IMR-90 (cell line): ENCODE measurements around the gene STK40. TPM values are rescaled to one million over a fixed set of nuclear protein-coding genes. Genes with fewer than 3 reads are reported as not detected.

ENCODE experiments used
- ATAC-seq: fragments of 200-7000 bp; cut with Tn5 transposase; 2 replicates; pipeline ENCODE4 v1.9.1; 2020; ENCODE audit warnings: low read depth, mild to moderate bottlenecking, moderate library complexity
- BruUV-seq: library from RNA; stranded (reverse); fragments of 400-500 nt; replicated peaks from 2 replicates; lab custom pipeline; 2021; lab: Mats Ljungman, UMichigan
- CTCF ChIA-PET: fragments of 300-600 bp; formaldehyde crosslinking; extraction: SDS; loops from one replicate; lab custom pipeline; 2021; ENCODE audit warnings: antibody characterized with exemption; lab: Yijun Ruan, JAX
- POLR2A ChIA-PET: fragments of 300-600 bp; sonication (Branson Sonifier 250); formaldehyde crosslinking; loops from one replicate; lab custom pipeline; 2022; ENCODE audit warnings: antibody characterized with exemption; ENCODE audit not compliant: unreplicated experiment; lab: Charles Lee
- DNase-seq: peaks from one replicate; pipeline ENCODE4 v3.0.0; 2013
- H2AFZ ChIP-seq: replicated peaks from 2 replicates; pipeline ENCODE3; 2013; ENCODE audit warnings: low read length, mild to moderate bottlenecking; ENCODE audit not compliant: poor library complexity
- H2AK5ac ChIP-seq: 2 replicates; pipeline ENCODE4 v1.6.1; 2013; ENCODE audit warnings: low read depth, low read length, inconsistent platforms
- H2AK9ac ChIP-seq: replicated peaks from 2 replicates; pipeline ENCODE3; 2013; ENCODE audit warnings: mild to moderate bottlenecking, low read depth, low read length, moderate library complexity; ENCODE audit not compliant: poor library complexity
- H2BK120ac ChIP-seq: 2 replicates; pipeline ENCODE4 v1.6.1; 2013; ENCODE audit warnings: low read depth, low read length, inconsistent platforms
- H2BK15ac ChIP-seq: 3 replicates; pipeline ENCODE4 v1.6.1; 2013; ENCODE audit warnings: low read depth, low read length, inconsistent platforms
- H2BK20ac ChIP-seq: 2 replicates; pipeline ENCODE4 v1.6.1; 2013; ENCODE audit warnings: low read depth, mild to moderate bottlenecking, inconsistent platforms, low read length, moderate library complexity
- H2BK5ac ChIP-seq: 2 replicates; pipeline ENCODE4 v1.6.1; 2013; ENCODE audit warnings: mild to moderate bottlenecking, low read depth, low read length, inconsistent platforms; ENCODE audit not compliant: poor library complexity, severe bottlenecking
- H3K14ac ChIP-seq: replicated peaks from 2 replicates; pipeline ENCODE4 v1.6.1; 2013; ENCODE audit warnings: low read depth, low read length, inconsistent platforms
- H3K18ac ChIP-seq: 2 replicates; pipeline ENCODE4 v1.6.1; 2013; ENCODE audit warnings: low read depth, low read length, control low read depth
- H3K23ac ChIP-seq: 2 replicates; pipeline ENCODE4 v1.6.1; 2013; ENCODE audit warnings: low read depth, low read length, inconsistent platforms
- H3K27ac ChIP-seq: 2 replicates; pipeline ENCODE4 v1.5.1; 2013; ENCODE audit warnings: mild to moderate bottlenecking, control low read depth, low read length; ENCODE audit not compliant: insufficient read depth
- H3K27me3 ChIP-seq: 2 replicates; pipeline ENCODE4 v1.6.1; 2013; ENCODE audit warnings: low read length; ENCODE audit not compliant: control insufficient read depth, insufficient read depth
- H3K36me3 ChIP-seq: 2 replicates; pipeline ENCODE4 v1.6.1; 2013; ENCODE audit warnings: low read length, mixed read lengths; ENCODE audit not compliant: control insufficient read depth, insufficient read depth
- H3K4ac ChIP-seq: 2 replicates; pipeline ENCODE4 v1.6.1; 2013; ENCODE audit warnings: low read depth, low read length, inconsistent platforms
- H3K4me1 ChIP-seq: 2 replicates; pipeline ENCODE4 v1.6.1; 2013; ENCODE audit warnings: low read length, mixed read lengths; ENCODE audit not compliant: control insufficient read depth, insufficient read depth
- H3K4me2 ChIP-seq: 2 replicates; pipeline ENCODE4 v1.6.1; 2013; ENCODE audit warnings: low read depth, mild to moderate bottlenecking, control low read depth, low read length, moderate library complexity
- H3K4me3 ChIP-seq: 2 replicates; pipeline ENCODE4 v1.5.1; 2013; ENCODE audit warnings: low read depth, mild to moderate bottlenecking, control low read depth, low read length, moderate library complexity; ENCODE audit not compliant: insufficient read depth
- H3K56ac ChIP-seq: 2 replicates; pipeline ENCODE4 v1.6.1; 2013; ENCODE audit warnings: low read length, inconsistent platforms; ENCODE audit not compliant: insufficient read depth; ENCODE audit errors: extremely low read depth
- H3K79me1 ChIP-seq, 2 experiments: 2 replicates each; pipeline ENCODE4 v1.6.1; 2013; ENCODE audit warnings: low read length in 2 of 2, inconsistent platforms in 1 of 2, low read depth in 1 of 2
- H3K9ac ChIP-seq: 2 replicates; pipeline ENCODE4 v1.6.1; 2013; ENCODE audit warnings: low read depth, low read length, control low read depth
- H3K9me1 ChIP-seq: 2 replicates; pipeline ENCODE4 v1.6.1; 2013; ENCODE audit warnings: low read length, inconsistent platforms; ENCODE audit not compliant: insufficient read depth
- H3K9me3 ChIP-seq: 2 replicates; pipeline ENCODE4 v1.6.1; 2013; ENCODE audit warnings: low read length; ENCODE audit not compliant: control insufficient read depth, insufficient read depth
- H4K20me1 ChIP-seq: 2 replicates; pipeline ENCODE4 v1.6.1; 2013; ENCODE audit warnings: low read length, inconsistent platforms; ENCODE audit not compliant: insufficient read depth
- H4K5ac ChIP-seq: 2 replicates; pipeline ENCODE4 v1.6.1; 2013; ENCODE audit warnings: mild to moderate bottlenecking, low read depth, low read length, control low read depth
- H4K8ac ChIP-seq, 2 experiments: 2 replicates each; pipeline ENCODE4 v1.6.1; 2013; ENCODE audit warnings: low read depth in 2 of 2, low read length in 2 of 2, control low read depth in 1 of 2, inconsistent platforms in 1 of 2
- H4K91ac ChIP-seq: 2 replicates; pipeline ENCODE4 v1.6.1; 2013; ENCODE audit warnings: low read depth, low read length, inconsistent platforms; ENCODE audit not compliant: insufficient read depth
- BHLHE40 ChIP-seq: fragments of 150-350 bp; IDR thresholded peaks from 2 replicates; pipeline ENCODE4 v1.6.1; 2016; ENCODE audit warnings: mild to moderate bottlenecking, low read depth, low read length
- CEBPB ChIP-seq: IDR thresholded peaks from 2 replicates; pipeline ENCODE4 v1.6.1; 2012; ENCODE audit warnings: low read depth, low read length, improper control_type of control experiment
- CHD1 ChIP-seq: IDR thresholded peaks from 2 replicates; pipeline ENCODE4 v1.6.1; 2012; ENCODE audit warnings: low read depth, low read length, improper control_type of control experiment
- FOS ChIP-seq: fragments of 150-350 bp; IDR thresholded peaks from 2 replicates; pipeline ENCODE4 v1.6.1; 2016; ENCODE audit warnings: low read depth, low read length
- MAFK ChIP-seq: IDR thresholded peaks from 2 replicates; pipeline ENCODE4 v1.6.1; 2012; ENCODE audit warnings: low read depth, low read length, improper control_type of control experiment
- MAZ ChIP-seq: IDR thresholded peaks from 2 replicates; pipeline ENCODE4 v1.6.1; 2012; ENCODE audit warnings: low read depth, mild to moderate bottlenecking, low read length, improper control_type of control experiment, moderate library complexity, borderline replicate concordance
- MXI1 ChIP-seq: IDR thresholded peaks from 2 replicates; pipeline ENCODE4 v1.6.1; 2012; ENCODE audit warnings: low read depth, mild to moderate bottlenecking, low read length, moderate library complexity, borderline replicate concordance
- NFE2L2 ChIP-seq: fragments of 150-350 bp; IDR thresholded peaks from 2 replicates; pipeline ENCODE4 v1.6.1; 2016; ENCODE audit warnings: low read depth, mild to moderate bottlenecking, low read length
- POLR2A ChIP-seq: IDR thresholded peaks from 2 replicates; pipeline ENCODE4 v1.6.1; 2012; ENCODE audit warnings: mild to moderate bottlenecking, low read depth, low read length
- RAD21 ChIP-seq: IDR thresholded peaks from 2 replicates; pipeline ENCODE4 v1.6.1; 2012; ENCODE audit warnings: low read length, improper control_type of control experiment
- RCOR1 ChIP-seq: IDR thresholded peaks from 2 replicates; pipeline ENCODE4 v1.6.1; 2012; ENCODE audit warnings: mild to moderate bottlenecking, low read length, improper control_type of control experiment; ENCODE audit not compliant: insufficient replicate concordance
- RFX5 ChIP-seq: IDR thresholded peaks from 2 replicates; pipeline ENCODE4 v1.8.0; 2012; ENCODE audit warnings: low read depth, mild to moderate bottlenecking, low read length, moderate library complexity
- SMC3 ChIP-seq: fragments of 150-350 bp; IDR thresholded peaks from 2 replicates; pipeline ENCODE4 v1.6.1; 2016; ENCODE audit warnings: low read depth, mild to moderate bottlenecking, antibody characterized with exemption, low read length, moderate library complexity
- WGBS, 2 experiments: methylation state at CpG; one replicate each; pipeline versions ENCODE4 v1.1.5 to v1.1.7; 2013; ENCODE audit warnings: missing lambda C conversion rate in 2 of 2; ENCODE audit not compliant: insufficient read length in 1 of 2; ENCODE audit errors: extremely low coverage in 2 of 2; 5-methylcytosine and 5-hydroxymethylcytosine counted together
- dilution Hi-C: fragments of 300-500 bp; cut with HindIII; formaldehyde crosslinking; loops from one replicate; pipeline ENCODE4 v1.14.3; 2018; ENCODE audit warnings: low sequenced_read_pairs; ENCODE audit not compliant: unreplicated experiment
- in situ Hi-C: fragments of 300-500 bp; cut with MboI; formaldehyde crosslinking; loops from 3 replicates; pipeline ENCODE4 v1.14.3; 2019; ENCODE audit warnings: low sequenced_read_pairs, inconsistent platforms, mixed read lengths
- intact Hi-C: fragments of 100-400 bp; cut with micrococcal nuclease; formaldehyde crosslinking; loops from 2 replicates; pipeline ENCODE4 v1.10.0; 2022
- polyA plus RNA-seq, 3 experiments: library from polyadenylated mRNA; depleted of rRNA; stranded (reverse); fragments of >200 nt; gene quantifications; 2 replicates each; pipeline ENCODE4 v1.2.3, GENCODE V29; 2012; ENCODE audit warnings: low replicate concordance in 1 of 3
- total RNA-seq: library from RNA; depleted of rRNA; stranded (reverse); fragments of >200 nt; gene quantifications from 2 replicates; pipeline ENCODE4 v1.2.3, GENCODE V29; 2012
- TF ChIP-seq, protein P1 (sequence below): fragments of 150-350 bp; IDR thresholded peaks from 2 replicates; pipeline ENCODE4 v1.6.1; 2016; ENCODE audit warnings: low read depth, mild to moderate bottlenecking, low read length, moderate library complexity, borderline replicate concordance
- TF ChIP-seq, protein P2 (sequence below): fragments of 150-350 bp; IDR thresholded peaks from 2 replicates; pipeline ENCODE4 v1.6.1; 2017; ENCODE audit warnings: mild to moderate bottlenecking, antibody characterized with exemption, low read length, low read depth

STK40 gene
- total and polyA plus RNA-seq, 2 of the 4 experiments (the other 2 are of a cell fraction), result 16.0 to 29.9 TPM

DNA sequence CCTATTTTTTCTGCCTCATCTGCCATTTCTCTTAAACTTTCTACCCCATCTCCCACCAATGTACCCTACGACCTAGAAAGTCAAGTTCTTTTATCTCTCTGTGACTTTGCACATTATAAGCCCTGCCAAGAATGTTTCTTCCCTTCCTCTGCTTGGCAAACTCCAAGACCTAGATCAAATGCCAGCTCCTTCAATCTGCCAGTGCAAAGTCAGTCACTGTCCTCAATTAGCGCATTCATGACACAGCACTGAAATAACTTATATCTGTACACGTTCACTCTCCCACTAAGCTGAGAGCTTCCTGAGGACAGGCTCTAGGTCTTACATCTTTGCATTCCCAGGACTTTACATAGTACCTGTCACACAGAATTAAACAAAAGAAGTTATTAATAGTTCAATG lies 33.4 kb upstream of the STK40 start (continued):
- no peak for TF ChIP-seq BHLHE40

DNA sequence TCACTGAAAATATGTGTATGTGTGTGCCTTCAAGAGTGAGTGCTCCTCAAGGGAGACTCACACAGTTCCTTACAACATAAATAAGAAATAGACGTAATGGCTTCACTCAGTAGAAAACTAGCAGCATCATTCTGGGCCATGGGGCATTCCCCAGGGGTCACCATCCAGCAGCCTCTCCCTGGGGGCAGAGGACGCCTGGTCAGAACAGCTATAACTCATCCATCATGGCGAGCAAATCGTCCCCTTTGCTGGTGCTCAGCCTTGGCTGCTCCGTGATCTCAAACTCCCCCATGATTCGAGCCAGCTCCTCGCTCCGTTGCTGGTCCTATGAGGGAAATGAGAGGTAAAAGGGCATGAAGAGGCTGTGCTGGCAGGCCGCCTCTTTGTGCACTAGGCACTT lies 32.2 kb upstream of the STK40 start:
- no peak for ATAC-seq
- BruUV-seq, result no TSS peak
- TF ChIP-seq FOS (no peak), CEBPB (no peak), NFE2L2 (no peak), RCOR1 (no peak), CHD1 (no peak), MXI1 (no peak), MAZ (no peak), POLR2A (no peak), SMC3 (no peak), MAFK (no peak), RFX5 (no peak), RAD21 (no peak), BHLHE40 (no peak)
- TF ChIP-seq, protein P1, sequence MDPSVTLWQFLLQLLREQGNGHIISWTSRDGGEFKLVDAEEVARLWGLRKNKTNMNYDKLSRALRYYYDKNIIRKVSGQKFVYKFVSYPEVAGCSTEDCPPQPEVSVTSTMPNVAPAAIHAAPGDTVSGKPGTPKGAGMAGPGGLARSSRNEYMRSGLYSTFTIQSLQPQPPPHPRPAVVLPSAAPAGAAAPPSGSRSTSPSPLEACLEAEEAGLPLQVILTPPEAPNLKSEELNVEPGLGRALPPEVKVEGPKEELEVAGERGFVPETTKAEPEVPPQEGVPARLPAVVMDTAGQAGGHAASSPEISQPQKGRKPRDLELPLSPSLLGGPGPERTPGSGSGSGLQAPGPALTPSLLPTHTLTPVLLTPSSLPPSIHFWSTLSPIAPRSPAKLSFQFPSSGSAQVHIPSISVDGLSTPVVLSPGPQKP, result no peak
- TF ChIP-seq, protein P2, sequence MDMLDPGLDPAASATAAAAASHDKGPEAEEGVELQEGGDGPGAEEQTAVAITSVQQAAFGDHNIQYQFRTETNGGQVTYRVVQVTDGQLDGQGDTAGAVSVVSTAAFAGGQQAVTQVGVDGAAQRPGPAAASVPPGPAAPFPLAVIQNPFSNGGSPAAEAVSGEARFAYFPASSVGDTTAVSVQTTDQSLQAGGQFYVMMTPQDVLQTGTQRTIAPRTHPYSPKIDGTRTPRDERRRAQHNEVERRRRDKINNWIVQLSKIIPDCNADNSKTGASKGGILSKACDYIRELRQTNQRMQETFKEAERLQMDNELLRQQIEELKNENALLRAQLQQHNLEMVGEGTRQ, result no peak

More for the DNA sequence above, 32.2 kb upstream of the STK40 start:
- H4K20me1 ChIP-seq, result no peaks in the 10 kb centered on the region
- no peak overlapping the region for H4K91ac ChIP-seq
- H2BK120ac ChIP-seq, result no peak overlapping the region
- H2AK5ac ChIP-seq, result no peak overlapping the region
- H2BK5ac ChIP-seq, result no peak overlapping the region
- no CpG with 5 or more reads among the region's 9 CpGs for WGBS, 2 experiments
- H4K8ac ChIP-seq, result no peak overlapping the region
- no peak overlapping the region for H2AK9ac ChIP-seq
- in situ Hi-C loops, result loop anchor here (25.0 kb wide), 1 partner anchor 306 kb away; no protein-coding TSS in a partner anchor
- no peaks in the 10 kb centered on the region for H3K9me3 ChIP-seq
- H3K4me1 ChIP-seq, result peaks cover 5% of the 10 kb centered on the region
- H3K9ac ChIP-seq, result no peak overlapping the region
- H3K14ac ChIP-seq, result no peak overlapping the region
- H3K4me3 ChIP-seq, result no peak overlapping the region
- ChIA-PET POLR2A (interaction anchor here (0.5 kb wide), 1 partner anchor 1691 kb away, joined by 4 read pairs; no protein-coding TSS in a partner anchor), CTCF (no interaction called here)
- H4K5ac ChIP-seq, result no peak overlapping the region
- no peaks in the 10 kb centered on the region for H3K27me3 ChIP-seq
- H3K9me1 ChIP-seq, result no peaks in the 10 kb centered on the region
- no peak overlapping the region for H3K18ac ChIP-seq
- H3K79me1 ChIP-seq, result no peaks in the 10 kb centered on the region
- dilution Hi-C loops, result no loop called here
- no peak overlapping the region for H3K23ac ChIP-seq
- H3K56ac ChIP-seq, result no peak overlapping the region
- peaks cover 2% of the 10 kb centered on the region; the same call in 1 of the 2 replicates for H3K36me3 ChIP-seq
- intact Hi-C loops, result no loop called here
- no peak overlapping the region for H3K27ac ChIP-seq
- DNase-seq, result no peak
- H3K4me2 ChIP-seq, result no peak overlapping the region
- H2AFZ ChIP-seq, result no peak overlapping the region
- H2BK15ac ChIP-seq, result no peak overlapping the region
- H3K4ac ChIP-seq, result no peak overlapping the region
- no peak overlapping the region for H2BK20ac ChIP-seq
